SK-N-SH (cell line): Measurements from ENCODE around the gene CFAP251. TPM values are rescaled to one million over a fixed set of nuclear protein-coding genes. Genes with fewer than 3 reads are reported as not detected.
A peak's percentile ranks its signal among the peaks of the same experiment; 100 is the strongest.

Experiments used
- CTCF ChIA-PET: fragments of 300-600, 350-600 bp; formaldehyde crosslinking; extraction: SDS; loops from one replicate; lab custom pipeline; 2021; lab: Yijun Ruan, JAX
- POLR2A ChIA-PET: fragments of 350-600 bp; sonication (Branson Sonifier 250); formaldehyde crosslinking; extraction: SDS; loops from one replicate; lab custom pipeline; 2020; ENCODE audit warnings: antibody characterized with exemption, inconsistent platforms; lab: Yijun Ruan, JAX
- DNase-seq: peaks from one replicate; pipeline ENCODE4 v3.0.0; 2012
- H2AFZ ChIP-seq: fragments of 200-600 bp; sonication (generic); 2 replicates; pipeline ENCODE4 v1.8.1; 2016; ENCODE audit warnings: antibody characterized with exemption, mild to moderate bottlenecking, low read depth
- H3F3A ChIP-seq: fragments of 200-600 bp; sonication (generic); replicated peaks from 2 replicates; pipeline ENCODE3; 2016; ENCODE audit warnings: antibody characterized with exemption, mild to moderate bottlenecking; ENCODE audit not compliant: insufficient read depth
- H3K27ac ChIP-seq, 2 experiments: fragments of 200-500 bp in 1 of 2; fragments of 200-600 bp in 1 of 2; sonication (Bioruptor generic) in 1 of 2; sonication (generic), shearing (Covaris generic) in 1 of 2; 2 replicates each; pipeline versions ENCODE4 v1.5.1 to v1.6.1; 2014 to 2016; ENCODE audit warnings: low read depth in 2 of 2, inconsistent platforms in 1 of 2, low read length in 1 of 2, mild to moderate bottlenecking in 1 of 2, mixed read lengths in 1 of 2
- H3K27me3 ChIP-seq: fragments of 200-600 bp; sonication (generic), shearing (Covaris generic); 2 replicates; pipeline ENCODE4 v1.6.1; 2016; ENCODE audit warnings: mixed run types; ENCODE audit not compliant: insufficient read depth
- H3K36me3 ChIP-seq, 2 experiments: fragments of 200-500 bp in 1 of 2; fragments of 200-600 bp in 1 of 2; sonication (Bioruptor generic) in 1 of 2; sonication (generic) in 1 of 2; replicated peaks in 1 of 2; 2 replicates each; pipeline versions ENCODE3 to v1.5.1; 2014 to 2016; ENCODE audit warnings: low read length in 1 of 2, mild to moderate bottlenecking in 1 of 2; ENCODE audit not compliant: insufficient read depth in 2 of 2, control insufficient read depth in 1 of 2
- H3K4me1 ChIP-seq, 2 experiments: fragments of 200-500 bp in 1 of 2; fragments of 200-600 bp in 1 of 2; sonication (Bioruptor generic) in 1 of 2; sonication (generic), shearing (Covaris generic) in 1 of 2; 2 replicates each; pipeline versions ENCODE4 v1.5.1 to v1.6.1; 2014 to 2016; ENCODE audit warnings: low read depth in 1 of 2, low read length in 1 of 2, mixed run types in 1 of 2; ENCODE audit not compliant: insufficient read depth in 2 of 2, control insufficient read depth in 1 of 2
- H3K4me2 ChIP-seq: fragments of 200-600 bp; sonication (generic), shearing (Covaris generic); 2 replicates; pipeline ENCODE4 v1.6.1; 2017; ENCODE audit warnings: mixed run types
- H3K4me3 ChIP-seq, 2 experiments: fragments of 200-500 bp in 1 of 2; fragments of 200-600 bp in 1 of 2; sonication (Bioruptor generic) in 1 of 2; sonication (generic), shearing (Covaris generic) in 1 of 2; 2 replicates each; pipeline versions ENCODE4 v1.5.1 to v1.8.1; 2014 to 2016; ENCODE audit warnings: low read depth in 2 of 2, inconsistent platforms in 1 of 2, low read length in 1 of 2, mild to moderate bottlenecking in 1 of 2, mixed read lengths in 1 of 2, moderate library complexity in 1 of 2
- H3K79me2 ChIP-seq: fragments of 200-600 bp; sonication (generic); 2 replicates; pipeline ENCODE4 v1.8.1; 2017; ENCODE audit warnings: mild to moderate bottlenecking; ENCODE audit not compliant: insufficient read depth
- H3K9ac ChIP-seq: fragments of 200-600 bp; sonication (generic); 2 replicates; pipeline ENCODE4 v1.6.1; 2017; ENCODE audit warnings: mixed run types
- H3K9me2 ChIP-seq: fragments of 200-600 bp; sonication (generic); 2 replicates; pipeline ENCODE4 v1.6.1; 2017; ENCODE audit warnings: mixed run types
- H3K9me3 ChIP-seq: fragments of 200-600 bp; sonication (generic); 2 replicates; pipeline ENCODE4 v1.6.1; 2017; ENCODE audit warnings: mixed run types, mild to moderate bottlenecking, moderate library complexity
- H4K20me1 ChIP-seq: fragments of 200-600 bp; sonication (generic); 2 replicates; pipeline ENCODE4 v1.6.1; 2017; ENCODE audit warnings: mild to moderate bottlenecking, mixed run types; ENCODE audit not compliant: insufficient read depth
- EZH2phosphoT487 ChIP-seq: fragments of 200-600 bp; sonication (generic); IDR thresholded peaks from 2 replicates; pipeline ENCODE4 v1.6.1; 2017; ENCODE audit warnings: low read depth, mixed run types, mild to moderate bottlenecking, antibody characterized with exemption, moderate library complexity, borderline replicate concordance
- FOSL2 ChIP-seq: IDR thresholded peaks from 2 replicates; pipeline ENCODE4 v1.4.0; 2012; ENCODE audit warnings: low read depth, mild to moderate bottlenecking, moderate library complexity, borderline replicate concordance
- FOXM1 ChIP-seq: IDR thresholded peaks from 2 replicates; pipeline ENCODE4 v1.4.0; 2012; ENCODE audit warnings: low read depth, mild to moderate bottlenecking
- GABPA ChIP-seq: IDR thresholded peaks from 2 replicates; pipeline ENCODE4 v1.4.0; 2012; ENCODE audit warnings: low read depth, mild to moderate bottlenecking
- GATA2 ChIP-seq: sonication (generic); formaldehyde crosslinking; IDR thresholded peaks from 2 replicates; pipeline ENCODE4 v1.5.0; 2020; ENCODE audit warnings: mild to moderate bottlenecking, missing genetic modification reagents
- JUND ChIP-seq: IDR thresholded peaks from 2 replicates; pipeline ENCODE4 v1.4.0; 2012
- MEF2A ChIP-seq: IDR thresholded peaks from 2 replicates; pipeline ENCODE4 v1.4.0; 2012; ENCODE audit warnings: low read depth, borderline replicate concordance
- RAD21 ChIP-seq: IDR thresholded peaks from 2 replicates; pipeline ENCODE4 v1.6.1; 2012; ENCODE audit warnings: mild to moderate bottlenecking, low read length
- SIN3A ChIP-seq: IDR thresholded peaks from 2 replicates; pipeline ENCODE4 v1.6.1; 2012; ENCODE audit warnings: low read depth, mild to moderate bottlenecking, low read length, moderate library complexity, borderline replicate concordance
- TAF1 ChIP-seq: IDR thresholded peaks from 2 replicates; pipeline ENCODE4 v1.6.1; 2012; ENCODE audit warnings: low read depth, mild to moderate bottlenecking, low read length, moderate library complexity, borderline replicate concordance
- TCF12 ChIP-seq: IDR thresholded peaks from 2 replicates; pipeline ENCODE4 v1.4.0; 2012
- TEAD4 ChIP-seq: IDR thresholded peaks from 2 replicates; pipeline ENCODE4 v1.4.0; 2012; ENCODE audit warnings: mild to moderate bottlenecking, borderline replicate concordance; ENCODE audit not compliant: insufficient read depth
- YY1 ChIP-seq: IDR thresholded peaks from 2 replicates; pipeline ENCODE4 v1.4.0; 2012; ENCODE audit warnings: low read depth, mild to moderate bottlenecking
- WGBS: methylation state at CpG from one replicate; pipeline ENCODE4 v1.1.6; 2017; ENCODE audit warnings: low lambda C conversion rate; 5-methylcytosine and 5-hydroxymethylcytosine counted together
- polyA plus RNA-seq, 3 experiments: library from polyadenylated mRNA; depleted of rRNA; stranded (reverse); fragments of >200 nt; gene quantifications; 2 replicates each; pipeline ENCODE4 v1.2.3, GENCODE V29; 2012
- TF ChIP-seq, protein P1 (sequence below): IDR thresholded peaks from 2 replicates; pipeline ENCODE4; 2012
- TF ChIP-seq, protein P2 (sequence below): fragments of 150-350 bp; IDR thresholded peaks from 2 replicates; pipeline ENCODE4 v1.6.1; 2016; ENCODE audit warnings: mild to moderate bottlenecking, low read depth, low read length
- TF ChIP-seq, protein P3 (sequence below): fragments of 200-600 bp; sonication (generic); IDR thresholded peaks from 2 replicates; pipeline ENCODE4 v1.6.1; 2017; ENCODE audit warnings: antibody characterized with exemption, mild to moderate bottlenecking, moderate library complexity
- TF ChIP-seq, protein P4 (sequence below): IDR thresholded peaks from 2 replicates; pipeline ENCODE4 v1.4.0; 2012; ENCODE audit warnings: low read depth, borderline replicate concordance

The CFAP251 gene
- polyA plus RNA-seq, 1 of the 3 experiments (the other 2 are of a cell fraction) = 5.7 TPM

DNA sequence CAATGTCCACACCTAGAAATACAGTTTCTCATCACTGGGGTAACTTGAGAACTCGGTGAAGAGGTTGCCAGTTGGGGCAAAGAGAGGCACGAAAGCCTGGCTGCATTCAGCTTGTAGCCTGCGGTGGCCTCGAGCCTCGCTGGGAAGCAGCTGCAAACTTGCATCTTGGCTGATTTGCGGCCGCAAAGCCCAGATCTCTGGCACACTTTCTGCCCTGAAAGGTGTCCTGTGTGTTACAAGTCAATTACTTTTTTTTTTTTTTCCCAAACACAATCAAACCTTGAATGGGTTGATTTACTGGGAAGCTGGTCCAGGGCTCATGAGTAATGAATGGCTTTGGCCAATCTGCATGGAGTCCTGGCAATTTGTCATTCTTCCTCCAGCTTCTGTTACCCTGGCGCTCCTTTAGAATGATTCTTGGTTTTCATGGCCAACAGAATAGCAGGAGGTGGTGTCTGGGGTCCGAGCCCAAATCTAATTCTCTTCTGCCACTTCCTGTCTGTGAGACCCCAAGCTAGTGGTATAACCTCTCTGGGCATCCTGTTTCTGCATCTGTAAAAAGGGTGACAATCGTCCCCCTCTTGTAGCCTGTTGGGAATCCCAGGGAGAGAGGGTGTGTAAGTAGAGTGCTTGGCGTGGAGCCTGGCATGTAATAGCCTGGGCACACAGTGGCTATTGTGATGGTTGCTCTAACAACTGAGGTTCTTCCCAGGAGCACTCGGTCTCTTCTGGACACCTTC is 109.9 kb downstream of the CFAP251 start:
- Histone ChIP-seq H3K9ac (no peak overlapping the region), H4K20me1 (peaks cover 60% of the 10 kb centered on the region), H3K79me2 (peaks cover 100% of the 10 kb centered on the region), H3K9me2 (no peaks in the 10 kb centered on the region), H3K36me3 (no peaks in the 10 kb centered on the region), H3K27me3 (no peaks in the 10 kb centered on the region), H3K4me1 (peaks cover 16 to 20% of the 10 kb centered on the region in 2 experiments; a peak in 2 of 4 replicates), H3K4me2 (peak overlapping the region; percentile 30; the same call in 1 of the 2 replicates), H3K9me3 (no peaks in the 10 kb centered on the region), H3F3A (peaks cover 6% of the 10 kb centered on the region), H3K27ac (peak overlapping the region in 1 of 2 experiments; percentile 26; a peak in 1 of 4 replicates), H2AFZ (no peak overlapping the region), H3K4me3 (no peak overlapping the region)
- CTCF ChIA-PET = interaction anchor here (0.7 to 2.0 kb wide), 7 partner anchors 10 to 234 kb away, joined by 3 to 8 read pairs (median 4); no protein-coding TSS in a partner anchor
- TF ChIP-seq FOSL2 (0 out of 2 replicates have a peak, but pooled peaks have one; percentile 5), FOXM1 (no peak), YY1 (no peak), EZH2phosphoT487 (no peak)
- TF ChIP-seq, protein P1, sequence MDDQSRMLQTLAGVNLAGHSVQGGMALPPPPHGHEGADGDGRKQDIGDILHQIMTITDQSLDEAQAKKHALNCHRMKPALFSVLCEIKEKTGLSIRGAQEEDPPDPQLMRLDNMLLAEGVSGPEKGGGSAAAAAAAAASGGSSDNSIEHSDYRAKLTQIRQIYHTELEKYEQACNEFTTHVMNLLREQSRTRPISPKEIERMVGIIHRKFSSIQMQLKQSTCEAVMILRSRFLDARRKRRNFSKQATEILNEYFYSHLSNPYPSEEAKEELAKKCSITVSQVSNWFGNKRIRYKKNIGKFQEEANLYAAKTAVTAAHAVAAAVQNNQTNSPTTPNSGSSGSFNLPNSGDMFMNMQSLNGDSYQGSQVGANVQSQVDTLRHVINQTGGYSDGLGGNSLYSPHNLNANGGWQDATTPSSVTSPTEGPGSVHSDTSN = peak; percentile 72
- DNase-seq = no peak
- 86% methylated on average over 12 of the region's 12 CpGs for WGBS
- POLR2A ChIA-PET = interaction anchor here (0.6 to 0.7 kb wide), 2 partner anchors 18 to 38 kb away, joined by 3 read pairs; no protein-coding TSS in a partner anchor

DNA sequence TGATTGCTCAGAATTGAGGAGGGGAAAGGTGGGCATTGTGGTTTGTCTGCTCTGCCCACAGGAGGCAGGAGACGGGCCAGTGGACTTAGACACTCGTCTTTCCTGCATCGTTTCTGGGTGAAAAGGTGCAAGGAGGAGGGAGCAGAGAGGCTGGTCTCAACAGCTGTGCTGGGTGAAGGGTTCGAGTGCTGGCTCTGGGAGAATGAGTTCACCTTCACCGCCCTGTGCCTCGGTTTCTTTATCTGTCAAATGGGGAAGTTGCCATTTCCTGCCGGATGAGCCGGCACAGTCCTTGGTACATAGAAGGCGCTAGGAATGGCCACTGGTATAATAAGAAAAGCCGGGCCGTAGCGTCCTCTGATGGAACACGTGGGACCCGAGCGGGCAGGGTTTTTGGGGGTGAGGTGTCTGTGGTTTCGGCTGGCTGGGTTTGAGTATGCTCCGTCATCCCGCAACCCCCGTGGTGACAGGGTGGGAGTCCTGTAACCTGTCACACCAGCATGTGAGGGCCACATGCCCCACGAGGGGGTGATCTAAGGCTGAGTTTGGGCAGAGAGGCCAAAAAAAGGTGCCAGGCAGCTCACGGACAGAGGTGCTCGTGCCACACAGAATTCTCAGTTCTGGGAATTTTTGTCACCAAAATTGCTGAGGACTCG is 110.6 kb downstream of the CFAP251 start:
- 94% methylated on average over 23 of the region's 23 CpGs for WGBS
- no peak for DNase-seq
- no peak overlapping the region for H3K9ac ChIP-seq
- H3K4me2 ChIP-seq = peak overlapping the region; percentile 30; the same call in 1 of the 2 replicates
- ChIA-PET CTCF (interaction anchor here (1.1 to 2.0 kb wide), 4 partner anchors 9 to 161 kb away, joined by 3 to 8 read pairs (median 4); no protein-coding TSS in a partner anchor), POLR2A (no interaction called here)
- peaks cover 3% of the 10 kb centered on the region for H3F3A ChIP-seq
- H3K4me3 ChIP-seq = no peak overlapping the region
- H3K27me3 ChIP-seq = no peaks in the 10 kb centered on the region
- H3K4me1 ChIP-seq = peaks cover 9 to 20% of the 10 kb centered on the region in 2 experiments; a peak in 2 of 4 replicates
- H4K20me1 ChIP-seq = peaks cover 60% of the 10 kb centered on the region
- H3K79me2 ChIP-seq = peaks cover 99% of the 10 kb centered on the region
- no peaks in the 10 kb centered on the region for H3K9me3 ChIP-seq
- H3K36me3 ChIP-seq = no peaks in the 10 kb centered on the region
- H3K27ac ChIP-seq = no peak overlapping the region
- H3K9me2 ChIP-seq = no peaks in the 10 kb centered on the region
- no peak overlapping the region for H2AFZ ChIP-seq
- TF ChIP-seq, protein P2, sequence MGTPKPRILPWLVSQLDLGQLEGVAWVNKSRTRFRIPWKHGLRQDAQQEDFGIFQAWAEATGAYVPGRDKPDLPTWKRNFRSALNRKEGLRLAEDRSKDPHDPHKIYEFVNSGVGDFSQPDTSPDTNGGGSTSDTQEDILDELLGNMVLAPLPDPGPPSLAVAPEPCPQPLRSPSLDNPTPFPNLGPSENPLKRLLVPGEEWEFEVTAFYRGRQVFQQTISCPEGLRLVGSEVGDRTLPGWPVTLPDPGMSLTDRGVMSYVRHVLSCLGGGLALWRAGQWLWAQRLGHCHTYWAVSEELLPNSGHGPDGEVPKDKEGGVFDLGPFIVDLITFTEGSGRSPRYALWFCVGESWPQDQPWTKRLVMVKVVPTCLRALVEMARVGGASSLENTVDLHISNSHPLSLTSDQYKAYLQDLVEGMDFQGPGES = no peak
- no peak for TF ChIP-seq SIN3A
- no peak for TF ChIP-seq JUND
- TF ChIP-seq GATA2 = no peak
- TF ChIP-seq, protein P1 = no peak
- TF ChIP-seq TEAD4 = no peak
- TF ChIP-seq, protein P3, sequence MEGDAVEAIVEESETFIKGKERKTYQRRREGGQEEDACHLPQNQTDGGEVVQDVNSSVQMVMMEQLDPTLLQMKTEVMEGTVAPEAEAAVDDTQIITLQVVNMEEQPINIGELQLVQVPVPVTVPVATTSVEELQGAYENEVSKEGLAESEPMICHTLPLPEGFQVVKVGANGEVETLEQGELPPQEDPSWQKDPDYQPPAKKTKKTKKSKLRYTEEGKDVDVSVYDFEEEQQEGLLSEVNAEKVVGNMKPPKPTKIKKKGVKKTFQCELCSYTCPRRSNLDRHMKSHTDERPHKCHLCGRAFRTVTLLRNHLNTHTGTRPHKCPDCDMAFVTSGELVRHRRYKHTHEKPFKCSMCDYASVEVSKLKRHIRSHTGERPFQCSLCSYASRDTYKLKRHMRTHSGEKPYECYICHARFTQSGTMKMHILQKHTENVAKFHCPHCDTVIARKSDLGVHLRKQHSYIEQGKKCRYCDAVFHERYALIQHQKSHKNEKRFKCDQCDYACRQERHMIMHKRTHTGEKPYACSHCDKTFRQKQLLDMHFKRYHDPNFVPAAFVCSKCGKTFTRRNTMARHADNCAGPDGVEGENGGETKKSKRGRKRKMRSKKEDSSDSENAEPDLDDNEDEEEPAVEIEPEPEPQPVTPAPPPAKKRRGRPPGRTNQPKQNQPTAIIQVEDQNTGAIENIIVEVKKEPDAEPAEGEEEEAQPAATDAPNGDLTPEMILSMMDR = no peak
- TF ChIP-seq MEF2A = no peak
- TF ChIP-seq TAF1 = no peak
- TF ChIP-seq, protein P4, sequence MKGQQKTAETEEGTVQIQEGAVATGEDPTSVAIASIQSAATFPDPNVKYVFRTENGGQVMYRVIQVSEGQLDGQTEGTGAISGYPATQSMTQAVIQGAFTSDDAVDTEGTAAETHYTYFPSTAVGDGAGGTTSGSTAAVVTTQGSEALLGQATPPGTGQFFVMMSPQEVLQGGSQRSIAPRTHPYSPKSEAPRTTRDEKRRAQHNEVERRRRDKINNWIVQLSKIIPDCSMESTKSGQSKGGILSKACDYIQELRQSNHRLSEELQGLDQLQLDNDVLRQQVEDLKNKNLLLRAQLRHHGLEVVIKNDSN = no peak
- no peak for TF ChIP-seq GABPA
- TF ChIP-seq RAD21 = no peak
- no peak for TF ChIP-seq EZH2phosphoT487
- TF ChIP-seq TCF12 = no peak
